ENCODE measurements around the gene MIR17HG.

The MIR17HG gene

DNA sequence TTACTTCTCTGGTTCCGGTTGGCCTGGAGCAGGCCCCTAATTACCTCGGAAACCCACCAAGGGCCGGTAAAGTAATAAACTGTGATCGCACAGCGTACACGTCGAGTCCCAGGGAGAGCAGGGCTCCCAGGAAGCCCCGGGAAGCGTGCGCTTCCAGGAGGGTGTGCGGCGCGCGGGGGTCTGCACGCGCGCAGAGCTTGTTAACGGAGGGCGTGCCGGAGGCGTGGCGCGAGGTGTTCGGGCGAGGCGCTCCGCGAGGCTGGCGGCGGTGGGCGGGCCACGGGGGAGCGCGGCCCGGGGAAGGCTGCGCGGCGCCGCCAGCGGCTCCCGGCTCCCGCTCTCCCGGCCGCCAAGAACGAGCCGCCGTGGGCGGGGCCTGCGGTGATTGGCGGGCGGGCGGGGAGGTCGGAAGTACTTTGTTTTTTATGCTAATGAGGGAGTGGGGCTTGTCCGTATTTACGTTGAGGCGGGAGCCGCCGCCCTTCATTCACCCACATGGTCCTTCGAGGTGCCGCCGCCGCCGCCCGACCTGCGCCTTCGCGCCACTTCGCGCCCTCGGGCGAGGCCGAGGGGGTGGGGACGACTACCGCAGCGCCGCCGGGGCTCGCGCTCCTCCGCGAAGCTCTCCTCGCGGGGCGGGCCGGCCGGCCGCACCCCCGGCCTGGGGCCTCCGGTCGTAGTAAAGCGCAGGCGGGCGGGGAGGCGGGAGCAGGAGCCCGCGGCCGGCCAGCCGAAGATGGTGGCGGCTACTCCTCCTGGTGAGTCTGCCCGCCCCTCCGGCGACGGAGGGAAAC lies at the start of gene MIR17HG:
TSS of gene MIR17HG (plus strand) at position 486 of the 794 bp plus-strand sequence.
- peak; percentile 96 for TF ChIP-seq POLR2A (IDR thresholded peaks at IDR 0.05; ENCODE audit: extremely low read depth, insufficient read length)
- TF ChIP-seq MYC (IDR thresholded peaks at IDR 0.05; ENCODE audit: low read depth, low read length): peak; percentile 96
- peak; percentile 90 for TF ChIP-seq MAX (IDR thresholded peaks at IDR 0.05; ENCODE audit: low read depth, low read length)
- no peak for TF ChIP-seq CTCF (IDR thresholded peaks at IDR 0.05; ENCODE audit: low read depth, low read length)

DNA sequence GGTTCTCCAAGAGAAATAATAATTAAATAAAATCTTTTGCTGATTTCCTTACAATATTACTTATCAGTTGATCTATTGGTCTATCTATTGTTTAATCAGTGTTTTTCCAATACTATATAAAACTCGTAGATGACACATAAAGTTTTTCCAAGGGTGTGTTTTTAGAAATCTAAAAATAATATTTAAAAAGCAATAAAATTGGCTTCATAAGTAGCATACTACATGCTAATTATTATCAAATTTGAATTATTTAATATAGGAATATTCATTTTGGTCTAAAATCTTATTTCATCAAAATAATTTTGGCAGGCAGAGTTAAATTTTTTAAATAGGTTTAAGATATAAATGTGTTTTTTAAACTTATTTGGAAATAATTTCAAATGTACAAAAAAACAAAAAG lies 49.4 kb upstream of the MIR17HG start:
- TF ChIP-seq MAX (IDR thresholded peaks at IDR 0.05; ENCODE audit: low read depth, low read length): no peak
- no peak for TF ChIP-seq CTCF (IDR thresholded peaks at IDR 0.05; ENCODE audit: low read depth, low read length)
- no peak for TF ChIP-seq POLR2A (IDR thresholded peaks at IDR 0.05; ENCODE audit: extremely low read depth, insufficient read length)
- no peak for TF ChIP-seq MYC (IDR thresholded peaks at IDR 0.05; ENCODE audit: low read depth, low read length)
- no peak for DNase-seq (ENCODE audit: low read depth)
- no peak overlapping the region for H3K4me3 ChIP-seq (ENCODE audit: low read depth, low read length)

More for the DNA sequence above, at the start of gene MIR17HG:
- DNase-seq (ENCODE audit: low read depth): peak; percentile 95
- peak within 1 kb of the TSS; percentile 68 for H3K4me3 ChIP-seq (ENCODE audit: low read depth, low read length)

GRCh38 chr13:91302111-91302510 lies 45.4 kb upstream of the MIR17HG start:
- DNase-seq (ENCODE audit: low read depth): no peak
- TF ChIP-seq MAX (IDR thresholded peaks at IDR 0.05; ENCODE audit: low read depth, low read length): no peak
- TF ChIP-seq CTCF (IDR thresholded peaks at IDR 0.05; ENCODE audit: low read depth, low read length): no peak

GRCh38 chr13:91303031-91303430 lies 44.5 kb upstream of the MIR17HG start:
- TF ChIP-seq MAX (IDR thresholded peaks at IDR 0.05; ENCODE audit: low read depth, low read length): no peak
- TF ChIP-seq CTCF (IDR thresholded peaks at IDR 0.05; ENCODE audit: low read depth, low read length): no peak
- no peak for TF ChIP-seq MYC (IDR thresholded peaks at IDR 0.05; ENCODE audit: low read depth, low read length)
- TF ChIP-seq POLR2A (IDR thresholded peaks at IDR 0.05; ENCODE audit: extremely low read depth, insufficient read length): no peak
- no peak for DNase-seq (ENCODE audit: low read depth)
- H3K4me3 ChIP-seq (ENCODE audit: low read depth, low read length): no peak overlapping the region

More at GRCh38 chr13:91302111-91302510, 45.4 kb upstream of the MIR17HG start:
- no peak overlapping the region for H3K4me3 ChIP-seq (ENCODE audit: low read depth, low read length)

- H3K4me3 ChIP-seq (ENCODE audit: low read depth, low read length): no peak overlapping the region
- DNase-seq (ENCODE audit: low read depth): no peak
- no peak for TF ChIP-seq MYC (IDR thresholded peaks at IDR 0.05; ENCODE audit: low read depth, low read length)
- no peak for TF ChIP-seq CTCF (IDR thresholded peaks at IDR 0.05; ENCODE audit: low read depth, low read length)
- no peak for TF ChIP-seq MAX (IDR thresholded peaks at IDR 0.05; ENCODE audit: low read depth, low read length)
- TF ChIP-seq POLR2A (IDR thresholded peaks at IDR 0.05; ENCODE audit: extremely low read depth, insufficient read length): no peak
Observed at GRCh38 chr13:91304741-91305140, 42.7 kb upstream of the MIR17HG start.
